A549 (cell line): ENCODE measurements around the gene F2. TPM values are rescaled to one million over a fixed set of nuclear protein-coding genes. Genes with fewer than 3 reads are reported as not detected.

Source experiments
- ATAC-seq, 2 experiments: fragments of 200-7000 bp in 1 of 2; fragments of >200 bp in 1 of 2; cut with Nextera tagmentation in 1 of 2; cut with Tn5 transposase in 1 of 2; 3 replicates each; pipeline versions ENCODE4 v1.8.0 to v1.9.1; 2018 to 2020; ENCODE audit warnings: mild to moderate bottlenecking in 1 of 2, moderate library complexity in 1 of 2
- CTCF ChIA-PET: fragments of 300-600 bp; sonication (Branson Sonifier 250); formaldehyde crosslinking; extraction: SDS; loops from one replicate; lab custom pipeline; 2021; ENCODE audit warnings: antibody characterized with exemption, inconsistent platforms; lab: Yijun Ruan, JAX
- POLR2A ChIA-PET: fragments of 350-600 bp; formaldehyde crosslinking; extraction: SDS; loops from one replicate; lab custom pipeline; 2021; ENCODE audit warnings: antibody characterized with exemption, inconsistent platforms; lab: Yijun Ruan, JAX
- DNase-seq, 2 experiments: peaks; one replicate each; pipeline versions ENCODE4 v3.0.0 to v3.0.0-alpha.2; 2011 to 2016; ENCODE audit warnings: low read depth in 1 of 2, low spot score in 1 of 2
- FAIRE-seq: peaks from 2 replicates; lab custom pipeline; 2011; peaks lifted over from hg19 to GRCh38; lab: Jason Lieb, UNC
- H3K27ac ChIP-seq, 2 experiments: fragments of >200 bp; sonication (Bioruptor Twin); formaldehyde crosslinking; 3 replicates each; pipeline ENCODE4 v1.5.1; 2016 to 2017
- H3K4me1 ChIP-seq: fragments of >200 bp; sonication (Bioruptor Twin); formaldehyde crosslinking; 3 replicates; pipeline ENCODE4 v1.6.1; 2016
- H3K4me2 ChIP-seq: fragments of >200 bp; sonication (Bioruptor Twin); formaldehyde crosslinking; 3 replicates; pipeline ENCODE4 v1.6.1; 2016
- H3K4me3 ChIP-seq: fragments of >200 bp; sonication (Bioruptor Twin); formaldehyde crosslinking; 3 replicates; pipeline ENCODE4 v1.5.1; 2016
- H3K9me3 ChIP-seq: fragments of >200 bp; sonication (Bioruptor Twin); formaldehyde crosslinking; 3 replicates; pipeline ENCODE4 v1.6.1; 2016
- CHD2 ChIP-seq: fragments of 150-350 bp; IDR thresholded peaks from 2 replicates; pipeline ENCODE4 v1.6.1; 2014; ENCODE audit warnings: low read length; ENCODE audit not compliant: partially characterized antibody
- EHF ChIP-seq: fragments of 250-450 bp; sonication (Bioruptor Pico); IDR thresholded peaks from 2 replicates; pipeline ENCODE4 v1.5.0; 2020; ENCODE audit warnings: mild to moderate bottlenecking
- EP300 ChIP-seq, 2 experiments: fragments of >200 bp; sonication (Bioruptor Twin); formaldehyde crosslinking; IDR thresholded peaks; 2 replicates in 1 of 2; 3 replicates in 1 of 2; pipeline ENCODE4 v1.6.1; 2016 to 2017
- FOSB ChIP-seq: fragments of 250-450 bp; sonication (Bioruptor Pico); IDR thresholded peaks from 2 replicates; pipeline ENCODE4 v1.5.0; 2020; ENCODE audit warnings: mild to moderate bottlenecking, moderate library complexity
- GATA3 ChIP-seq: IDR thresholded peaks from 2 replicates; pipeline ENCODE4 v1.6.1; 2012; ENCODE audit warnings: borderline replicate concordance
- HOXA7 ChIP-seq: fragments of 250-450 bp; sonication (Bioruptor Pico); IDR thresholded peaks from 2 replicates; pipeline ENCODE4 v1.5.0; 2020; ENCODE audit warnings: mild to moderate bottlenecking, moderate library complexity
- HOXB5 ChIP-seq: fragments of 250-450 bp; sonication (Bioruptor Pico); IDR thresholded peaks from 2 replicates; pipeline ENCODE4 v1.5.0; 2020; ENCODE audit warnings: mild to moderate bottlenecking, moderate library complexity
- JUN ChIP-seq, 2 experiments: fragments of >200 bp; sonication (Bioruptor Twin); formaldehyde crosslinking; IDR thresholded peaks; 2 replicates in 1 of 2; 3 replicates in 1 of 2; pipeline ENCODE4 v1.6.1; 2016 to 2017
- KDM5A ChIP-seq: fragments of 200-600 bp; sonication (generic); IDR thresholded peaks from 2 replicates; pipeline ENCODE4 v1.6.1; 2016; ENCODE audit warnings: antibody characterized with exemption, mild to moderate bottlenecking
- NPAS2 ChIP-seq: fragments of 250-450 bp; sonication (Bioruptor Pico); IDR thresholded peaks from 2 replicates; pipeline ENCODE4 v1.8.0; 2022; ENCODE audit warnings: mild to moderate bottlenecking, moderate library complexity, borderline replicate concordance
- PBX3 ChIP-seq: IDR thresholded peaks from 2 replicates; pipeline ENCODE4 v1.6.1; 2012
- RCOR1 ChIP-seq: fragments of 150-350 bp; IDR thresholded peaks from 2 replicates; pipeline ENCODE4 v1.6.1; 2014; ENCODE audit warnings: antibody characterized with exemption, low read length, low read depth
- REST ChIP-seq: fragments of 200-600 bp; sonication (generic); IDR thresholded peaks from 2 replicates; pipeline ENCODE4 v1.6.1; 2016; ENCODE audit warnings: antibody characterized with exemption, mild to moderate bottlenecking, moderate library complexity
- RFX5 ChIP-seq: fragments of 450-650 bp; IDR thresholded peaks from 2 replicates; pipeline ENCODE4 v1.7.1; 2014; ENCODE audit warnings: antibody characterized with exemption, mild to moderate bottlenecking, moderate library complexity
- RNF2 ChIP-seq: fragments of 200-600 bp; sonication (generic); IDR thresholded peaks from 2 replicates; pipeline ENCODE4 v1.6.1; 2016; ENCODE audit warnings: low read depth, mild to moderate bottlenecking, antibody characterized with exemption, moderate library complexity, borderline replicate concordance
- ZNF302 ChIP-seq: fragments of 250-450 bp; sonication (Bioruptor Pico); IDR thresholded peaks from 2 replicates; pipeline ENCODE4 v1.9.0; 2021; ENCODE audit warnings: inconsistent platforms, mild to moderate bottlenecking, moderate library complexity
- WGBS: methylation state at CpG from one replicate; pipeline ENCODE4 v1.1.6; 2017; ENCODE audit errors: missing lambda C conversion rate; 5-methylcytosine and 5-hydroxymethylcytosine counted together
- polyA plus RNA-seq, 4 experiments: library from polyadenylated mRNA; depleted of rRNA in 3 of 4; stranded (reverse); fragments of >200 nt; fragmentation: RNase III in 1 of 4; extraction: RNeasy Plus Mini Kit Qiagen cat#74134 plus additional on column Dnase treatment in 1 of 4; gene quantifications; 2 replicates in 3 of 4; 3 replicates in 1 of 4; pipeline ENCODE4 v1.2.3, GENCODE V29; 2011 to 2017
- TF ChIP-seq, protein P1 (sequence below): fragments of >200 bp; sonication (Bioruptor Twin); formaldehyde crosslinking; IDR thresholded peaks from 3 replicates; pipeline ENCODE4 v1.5.1; 2016
- TF ChIP-seq, protein P2 (sequence below): fragments of 450-650 bp; IDR thresholded peaks from 2 replicates; pipeline ENCODE4 v1.6.1; 2014; ENCODE audit warnings: antibody characterized with exemption

Gene F2
- polyA plus RNA-seq, 2 of the 4 experiments (the other 2 are of a cell fraction) = 2.5 to 3.8 TPM

DNA sequence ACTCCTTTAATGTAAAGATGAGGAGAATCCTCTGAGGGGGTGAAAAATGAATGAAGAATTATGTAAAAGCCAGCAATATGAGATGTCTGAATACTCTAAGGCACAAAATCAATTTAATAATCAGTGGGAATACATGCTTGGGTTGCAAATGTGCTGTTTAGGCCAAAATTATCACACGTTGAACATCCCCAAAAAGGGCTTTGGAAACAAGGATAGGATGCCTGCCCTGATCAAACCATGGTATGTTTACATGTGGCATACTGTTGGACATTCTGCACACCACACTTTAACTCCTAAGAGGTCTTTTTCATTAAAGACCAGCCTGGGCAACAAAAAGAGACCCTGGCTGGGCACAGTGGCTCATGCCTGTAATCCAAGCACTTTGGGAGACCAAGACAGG, 26.3 kb downstream of the F2 start:
- no peak for DNase-seq
- TF ChIP-seq RNF2 (no peak), RFX5 (no peak), KDM5A (no peak), EP300 (IDR thresholded peaks at IDR 0.05) (no peak), HOXA7 (CRISPR knock-in tag) (no peak), ZNF302 (CRISPR knock-in tag) (no peak), PBX3 (no peak), EHF (CRISPR knock-in tag) (no peak), REST (no peak), JUN (IDR thresholded peaks at IDR 0.05) (no peak), FOSB (CRISPR knock-in tag) (no peak), CHD2 (no peak), GATA3 (no peak), HOXB5 (CRISPR knock-in tag) (no peak), RCOR1 (no peak)
- TF ChIP-seq, protein P1, sequence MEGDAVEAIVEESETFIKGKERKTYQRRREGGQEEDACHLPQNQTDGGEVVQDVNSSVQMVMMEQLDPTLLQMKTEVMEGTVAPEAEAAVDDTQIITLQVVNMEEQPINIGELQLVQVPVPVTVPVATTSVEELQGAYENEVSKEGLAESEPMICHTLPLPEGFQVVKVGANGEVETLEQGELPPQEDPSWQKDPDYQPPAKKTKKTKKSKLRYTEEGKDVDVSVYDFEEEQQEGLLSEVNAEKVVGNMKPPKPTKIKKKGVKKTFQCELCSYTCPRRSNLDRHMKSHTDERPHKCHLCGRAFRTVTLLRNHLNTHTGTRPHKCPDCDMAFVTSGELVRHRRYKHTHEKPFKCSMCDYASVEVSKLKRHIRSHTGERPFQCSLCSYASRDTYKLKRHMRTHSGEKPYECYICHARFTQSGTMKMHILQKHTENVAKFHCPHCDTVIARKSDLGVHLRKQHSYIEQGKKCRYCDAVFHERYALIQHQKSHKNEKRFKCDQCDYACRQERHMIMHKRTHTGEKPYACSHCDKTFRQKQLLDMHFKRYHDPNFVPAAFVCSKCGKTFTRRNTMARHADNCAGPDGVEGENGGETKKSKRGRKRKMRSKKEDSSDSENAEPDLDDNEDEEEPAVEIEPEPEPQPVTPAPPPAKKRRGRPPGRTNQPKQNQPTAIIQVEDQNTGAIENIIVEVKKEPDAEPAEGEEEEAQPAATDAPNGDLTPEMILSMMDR = no peak
- TF ChIP-seq, protein P2, sequence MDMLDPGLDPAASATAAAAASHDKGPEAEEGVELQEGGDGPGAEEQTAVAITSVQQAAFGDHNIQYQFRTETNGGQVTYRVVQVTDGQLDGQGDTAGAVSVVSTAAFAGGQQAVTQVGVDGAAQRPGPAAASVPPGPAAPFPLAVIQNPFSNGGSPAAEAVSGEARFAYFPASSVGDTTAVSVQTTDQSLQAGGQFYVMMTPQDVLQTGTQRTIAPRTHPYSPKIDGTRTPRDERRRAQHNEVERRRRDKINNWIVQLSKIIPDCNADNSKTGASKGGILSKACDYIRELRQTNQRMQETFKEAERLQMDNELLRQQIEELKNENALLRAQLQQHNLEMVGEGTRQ = no peak
- 71% methylated on average over 1 of the region's 1 CpG for WGBS
- CTCF ChIA-PET = no interaction called here
- H3K4me1 ChIP-seq = no peaks in the 10 kb centered on the region
- FAIRE-seq = no peak
- H3K27ac ChIP-seq = no peak overlapping the region
- no peaks in the 10 kb centered on the region for H3K9me3 ChIP-seq
- H3K4me3 ChIP-seq = no peak overlapping the region
- POLR2A ChIA-PET = no interaction called here
- H3K4me2 ChIP-seq = no peak overlapping the region
- no peak for ATAC-seq

GRCh38 chr11:46745995-46746394, 27.0 kb downstream of the F2 start:
- H3K4me2 ChIP-seq = no peak overlapping the region
- WGBS = 88% methylated on average over 3 of the region's 3 CpGs
- no peaks in the 10 kb centered on the region for H3K9me3 ChIP-seq
- FAIRE-seq (no peak), DNase-seq (no peak), ATAC-seq (no peak)
- no peak overlapping the region for H3K27ac ChIP-seq
- no peak for TF ChIP-seq NPAS2 (CRISPR knock-in tag)
- H3K4me1 ChIP-seq = no peaks in the 10 kb centered on the region
- ChIA-PET POLR2A (no interaction called here), CTCF (no interaction called here)
- no peak overlapping the region for H3K4me3 ChIP-seq
